C4-2B (cell line): ENCODE data around the gene VPS54.

Experiments used
- H3K27ac ChIP-seq: fragments of 450-650 bp; 2 replicates; pipeline ENCODE4 v1.5.1; 2017
- CTCF ChIP-seq: fragments of 450-650 bp; conservative IDR thresholded peaks from 2 replicates; pipeline ENCODE4 v1.5.1; 2017; ENCODE audit warnings: mild to moderate bottlenecking
- ZFX ChIP-seq: fragments of 450-650 bp; IDR thresholded peaks from 2 replicates; pipeline ENCODE4 v1.6.1; 2017

Gene VPS54

GRCh38 chr2:63856303-63856603 lies 163.0 kb downstream of the VPS54 start:
- no peak for TF ChIP-seq ZFX
- no peak for TF ChIP-seq CTCF

DNA sequence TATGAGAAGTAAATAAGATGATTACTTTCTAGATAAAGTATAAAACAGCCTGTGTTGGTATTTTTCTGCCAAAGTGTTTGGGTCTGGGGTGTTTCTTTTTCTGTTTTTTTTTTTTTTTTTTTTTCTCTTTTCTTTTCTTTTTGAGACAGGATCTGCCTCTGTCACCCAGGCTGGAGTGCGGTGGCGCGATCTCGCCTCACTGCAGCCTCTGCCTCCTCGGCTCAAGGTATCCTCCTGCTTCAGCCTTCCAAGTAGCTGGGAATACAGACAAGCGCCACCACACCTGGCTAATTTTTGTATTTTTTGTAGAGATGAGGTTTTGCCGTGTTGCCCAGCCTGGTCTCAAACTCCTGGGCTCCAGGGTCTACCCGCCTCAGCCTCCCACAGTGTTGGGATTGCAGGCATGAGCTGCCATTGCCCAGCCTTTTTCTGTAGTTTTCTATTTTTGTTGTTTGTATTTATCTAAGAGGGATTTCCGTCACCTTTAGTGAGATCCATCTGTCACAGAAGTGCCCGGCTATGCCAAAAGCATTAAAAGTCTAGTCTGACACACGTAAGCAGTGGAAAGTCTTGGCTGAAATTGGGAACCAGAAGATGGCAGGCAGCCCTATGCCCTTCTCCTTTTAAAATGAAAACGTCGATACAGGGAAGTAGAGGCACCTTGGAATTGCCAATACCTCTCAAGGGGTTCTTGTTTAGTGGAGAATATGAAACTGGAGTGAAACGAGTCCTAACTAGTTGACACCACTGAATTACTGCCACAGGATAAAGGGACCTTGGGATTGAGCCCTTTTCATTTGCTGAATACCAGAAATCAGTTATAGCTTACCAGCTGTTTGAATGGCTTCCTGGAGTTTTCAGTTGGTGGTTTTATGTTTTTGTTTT lies 163.6 kb downstream of the VPS54 start:
- TF ChIP-seq CTCF (no peak), ZFX (no peak)
- H3K27ac ChIP-seq, result no peak overlapping the region

More at GRCh38 chr2:63856303-63856603, 163.0 kb downstream of the VPS54 start:
- no peak overlapping the region for H3K27ac ChIP-seq

DNA sequence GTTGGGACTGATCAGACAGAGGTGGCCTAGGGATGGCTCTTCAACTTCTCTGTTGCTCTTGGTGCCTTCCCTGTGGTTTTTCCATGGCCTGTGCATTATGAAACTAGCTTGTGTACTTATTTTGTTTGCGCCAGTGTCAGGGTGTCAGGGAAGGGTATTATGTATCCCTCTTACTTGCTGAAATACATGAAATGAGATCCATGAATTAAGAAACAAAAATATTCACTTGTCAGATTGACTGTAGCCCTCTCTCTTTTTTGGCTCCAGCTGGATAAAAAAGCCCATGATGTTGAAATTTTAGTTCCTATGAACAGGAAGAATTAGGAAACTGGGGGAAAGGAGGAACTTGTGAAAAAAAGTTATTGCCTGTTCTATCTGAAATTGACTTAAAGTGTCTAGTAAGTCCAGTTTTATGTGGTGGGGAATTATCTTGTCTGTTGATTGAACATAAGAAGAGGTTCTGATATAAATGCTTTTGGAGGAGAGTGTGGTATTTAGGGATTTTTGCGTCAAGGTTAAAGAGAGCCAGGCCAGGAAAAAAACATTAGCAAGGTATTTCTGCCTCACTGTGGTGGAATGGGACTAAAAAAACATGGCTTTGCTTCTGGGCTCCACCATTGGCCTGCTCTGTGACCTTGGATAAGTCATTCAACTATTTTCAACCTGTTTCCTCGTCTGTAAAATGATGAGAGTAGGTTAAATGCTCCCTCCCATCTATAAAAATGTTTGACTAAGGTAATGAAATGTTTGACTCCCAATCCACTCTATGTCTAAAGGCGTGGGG lies 165.5 kb downstream of the VPS54 start:
- TF ChIP-seq ZFX (no peak), CTCF (no peak)
- no peak overlapping the region for H3K27ac ChIP-seq

DNA sequence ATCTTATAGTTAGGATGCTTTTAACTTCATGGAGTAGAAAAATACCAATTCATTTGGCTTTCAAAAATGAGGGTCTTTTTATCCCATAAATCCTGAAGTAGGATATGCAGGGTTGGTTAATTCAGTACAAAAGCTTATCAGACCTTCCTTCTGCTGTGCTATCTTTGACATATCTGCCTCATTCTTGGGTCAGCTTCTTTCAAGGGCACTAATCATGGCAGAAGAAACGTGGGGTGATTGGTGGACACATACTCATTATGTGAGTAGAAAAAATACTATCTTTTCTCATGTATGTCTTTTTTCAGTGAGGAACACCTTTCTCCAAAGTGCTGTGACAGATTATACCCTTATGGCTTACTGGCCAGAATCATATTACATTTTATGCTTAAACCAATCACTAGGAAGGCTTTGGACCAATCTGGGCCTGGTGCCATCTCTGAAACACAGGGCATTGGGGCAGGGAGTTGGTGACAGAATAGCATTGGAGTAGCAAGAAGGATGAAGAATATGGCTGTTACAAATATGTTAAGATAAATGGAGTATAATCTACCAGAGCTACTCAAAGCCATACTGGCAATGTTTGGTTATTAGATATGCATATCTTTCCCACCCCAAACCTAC lies 167.4 kb downstream of the VPS54 start:
- H3K27ac ChIP-seq, result no peak overlapping the region

GRCh38 chr2:63850649-63851048 lies 168.6 kb downstream of the VPS54 start:
- TF ChIP-seq ZFX, result no peak
- no peak for TF ChIP-seq CTCF
- H3K27ac ChIP-seq, result no peak overlapping the region

More for the DNA sequence above, 167.4 kb downstream of the VPS54 start:
- TF ChIP-seq ZFX, result no peak
- TF ChIP-seq CTCF, result no peak

GRCh38 chr2:63850204-63850571 lies 169.0 kb downstream of the VPS54 start:
- H3K27ac ChIP-seq, result no peak overlapping the region
- TF ChIP-seq CTCF (no peak), ZFX (no peak)
